Measurements from ENCODE around the gene SPRED2.

GRCh38 chr2:65443509-65444186 is 11.2 kb upstream of the SPRED2 start:
- TF ChIP-seq ARNT (IDR thresholded peaks at IDR 0.05) (no peak), L3MBTL2 (conservative IDR thresholded peaks at IDR 0.05) (no peak), TARDBP (IDR thresholded peaks at IDR 0.05) (no peak), FOXK2 (IDR thresholded peaks at IDR 0.05) (no peak), SP1 (IDR thresholded peaks at IDR 0.05) (no peak), FOXM1 (IDR thresholded peaks at IDR 0.05; ENCODE audit: borderline replicate concordance) (no peak), CTBP1 (IDR thresholded peaks at IDR 0.05; ENCODE audit: borderline replicate concordance) (no peak), HDGF (IDR thresholded peaks at IDR 0.05; ENCODE audit: borderline replicate concordance) (no peak), ZNF384 (IDR thresholded peaks at IDR 0.05) (no peak), SUZ12 (IDR thresholded peaks at IDR 0.05) (no peak), BHLHE40 (IDR thresholded peaks at IDR 0.05; ENCODE audit: borderline replicate concordance) (no peak), NFRKB (IDR thresholded peaks at IDR 0.05) (no peak)
